HUES64 (cell line): ENCODE measurements around the gene KDM8.

Experiments
- H3K27ac ChIP-seq: 2 replicates; pipeline ENCODE4 v1.7.0; 2013; ENCODE audit warnings: low read depth, low read length, inconsistent platforms
- H3K27me3 ChIP-seq: 2 replicates; pipeline ENCODE4 v1.6.1; 2013; ENCODE audit warnings: mild to moderate bottlenecking, low read length; ENCODE audit not compliant: insufficient read depth
- H3K36me3 ChIP-seq: 2 replicates; pipeline ENCODE4 v1.6.1; 2013; ENCODE audit warnings: mild to moderate bottlenecking, low read length; ENCODE audit not compliant: insufficient read depth
- H3K4me1 ChIP-seq: 2 replicates; pipeline ENCODE4 v1.6.1; 2013; ENCODE audit warnings: mild to moderate bottlenecking, low read length, moderate library complexity; ENCODE audit not compliant: insufficient read depth
- H3K4me3 ChIP-seq: 2 replicates; pipeline ENCODE4 v1.5.1; 2013; ENCODE audit warnings: mild to moderate bottlenecking, low read length, moderate library complexity
- H3K9ac ChIP-seq: 2 replicates; pipeline ENCODE4 v1.6.1; 2013; ENCODE audit warnings: mild to moderate bottlenecking, low read depth, low read length
- H3K9me3 ChIP-seq: 2 replicates; pipeline ENCODE4 v1.6.1; 2013; ENCODE audit warnings: low read depth, low read length; ENCODE audit not compliant: insufficient read depth
- WGBS: fragments of 150-250, 120-280 bp; methylation state at CpG from one replicate; pipeline ENCODE4 v1.1.7; 2013; ENCODE audit warnings: missing lambda C conversion rate; 5-methylcytosine and 5-hydroxymethylcytosine counted together

KDM8 gene

DNA sequence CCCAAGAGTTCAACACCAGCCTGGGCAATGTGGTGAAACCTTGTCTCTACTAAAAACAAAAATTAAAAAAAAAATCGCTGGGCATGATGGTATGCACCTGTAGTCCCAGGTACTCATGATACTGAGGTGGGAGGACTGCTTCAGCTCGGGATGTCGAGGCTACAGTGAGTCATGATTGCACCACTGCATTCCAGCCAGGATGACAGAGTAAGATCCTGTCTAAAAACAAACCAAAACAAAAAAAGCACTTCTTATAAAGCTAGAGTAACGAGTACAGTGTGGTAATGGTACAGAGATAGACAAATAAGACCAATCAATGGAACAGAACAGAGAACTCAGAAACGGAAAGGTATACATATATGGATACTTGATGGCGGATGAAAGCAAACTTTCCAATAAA lies 60.8 kb downstream of the KDM8 start:
- Histone ChIP-seq H3K9me3 (no peaks in the 10 kb centered on the region), H3K4me3 (no peak overlapping the region), H3K27me3 (no peaks in the 10 kb centered on the region), H3K27ac (no peak overlapping the region), H3K4me1 (peaks cover 11% of the 10 kb centered on the region; the same call in 1 of the 2 replicates), H3K9ac (no peak overlapping the region), H3K36me3 (no peaks in the 10 kb centered on the region)
- 84% methylated on average over 6 of the region's 6 CpGs for WGBS

- no peaks in the 10 kb centered on the region for H3K27me3 ChIP-seq
- no peaks in the 10 kb centered on the region for H3K36me3 ChIP-seq
- H3K9me3 ChIP-seq: no peaks in the 10 kb centered on the region
- no peak overlapping the region for H3K27ac ChIP-seq
- no CpG with 5 or more reads among the region's 1 CpG for WGBS
- H3K4me3 ChIP-seq: no peak overlapping the region
- H3K9ac ChIP-seq: no peak overlapping the region
- H3K4me1 ChIP-seq: peaks cover 4% of the 10 kb centered on the region; the same call in 1 of the 2 replicates
Observed at GRCh38 chr16:27265982-27266381, 62.7 kb downstream of the KDM8 start.

- H3K9ac ChIP-seq: no peak overlapping the region
- no peaks in the 10 kb centered on the region for H3K36me3 ChIP-seq
- H3K4me1 ChIP-seq: peaks cover 4% of the 10 kb centered on the region; the same call in 1 of the 2 replicates
- WGBS: 97% methylated on average over 7 of the region's 8 CpGs
- H3K9me3 ChIP-seq: no peaks in the 10 kb centered on the region
- H3K27me3 ChIP-seq: no peaks in the 10 kb centered on the region
- no peak overlapping the region for H3K4me3 ChIP-seq
- no peak overlapping the region for H3K27ac ChIP-seq
Observed at GRCh38 chr16:27267037-27267677, 63.8 kb downstream of the KDM8 start.

GRCh38 chr16:27268376-27269299 lies 65.3 kb downstream of the KDM8 start, which contains the start of gene NSMCE1:
Gene NSMCE1, minus strand, starts transcription at chr16:27268772. Its CDS starts 11,202 bp downstream, at chr16:27257570.
- H3K27ac ChIP-seq: no peak within 1 kb of the TSS
- peak within 1 kb of the TSS; percentile 28; the same call in 1 of the 2 replicates for H3K9ac ChIP-seq
- no peaks in the 10 kb centered on the region for H3K36me3 ChIP-seq
- no peaks in the 10 kb centered on the region for H3K27me3 ChIP-seq
- WGBS: 59% methylated on average over 56 of the region's 58 CpGs
- H3K9me3 ChIP-seq: no peaks in the 10 kb centered on the region
- H3K4me1 ChIP-seq: peaks cover 4% of the 10 kb centered on the region; the same call in 1 of the 2 replicates
- H3K4me3 ChIP-seq: peak within 1 kb of the TSS; percentile 54

DNA sequence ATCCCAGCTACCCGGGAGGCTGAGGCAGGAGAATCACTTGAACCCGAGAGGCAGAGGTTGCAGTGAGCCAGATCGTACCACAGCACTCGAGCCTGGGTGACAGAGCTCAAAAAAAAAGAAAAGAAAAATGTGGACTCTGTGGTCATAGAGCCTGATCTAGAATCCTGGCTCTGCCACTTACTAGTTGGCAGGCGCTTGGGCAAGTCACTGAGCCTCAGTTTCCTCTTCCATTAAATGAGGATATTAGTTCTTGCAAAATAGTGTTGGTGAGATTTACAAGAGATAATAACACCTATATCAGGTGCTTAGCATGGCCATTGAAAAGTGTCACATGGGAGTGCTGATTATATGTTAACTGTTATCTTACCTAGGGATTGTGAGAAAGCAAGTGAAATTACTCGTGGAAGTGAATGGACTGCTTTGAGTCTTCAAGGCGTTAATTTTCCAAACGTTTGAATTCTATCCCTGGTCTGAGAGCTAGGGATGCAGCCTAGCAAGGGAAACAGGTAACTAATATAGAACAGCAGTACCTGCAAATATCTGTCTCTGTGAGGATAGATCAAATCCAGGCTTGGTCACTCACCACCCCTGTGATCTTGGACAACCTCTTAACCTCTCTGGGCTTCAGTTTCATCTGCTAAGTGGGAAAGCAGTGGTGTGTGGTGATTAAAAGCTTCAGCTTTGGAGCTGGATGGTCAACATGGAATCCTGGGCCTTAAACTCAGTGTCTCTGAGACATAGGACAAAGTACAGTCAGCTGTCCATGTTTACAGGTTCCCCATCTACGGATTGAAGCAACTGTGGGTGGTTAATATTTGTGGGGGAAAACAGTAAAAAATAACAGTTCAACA lies 66.2 kb downstream of the KDM8 start:
- Histone ChIP-seq H3K4me3 (no peak overlapping the region), H3K27ac (no peak overlapping the region), H3K36me3 (no peaks in the 10 kb centered on the region), H3K4me1 (peaks cover under 1% of the 10 kb centered on the region; the same call in 1 of the 2 replicates), H3K9ac (no peak overlapping the region), H3K9me3 (no peaks in the 10 kb centered on the region), H3K27me3 (no peaks in the 10 kb centered on the region)
- WGBS: 92% methylated on average over 9 of the region's 9 CpGs

DNA sequence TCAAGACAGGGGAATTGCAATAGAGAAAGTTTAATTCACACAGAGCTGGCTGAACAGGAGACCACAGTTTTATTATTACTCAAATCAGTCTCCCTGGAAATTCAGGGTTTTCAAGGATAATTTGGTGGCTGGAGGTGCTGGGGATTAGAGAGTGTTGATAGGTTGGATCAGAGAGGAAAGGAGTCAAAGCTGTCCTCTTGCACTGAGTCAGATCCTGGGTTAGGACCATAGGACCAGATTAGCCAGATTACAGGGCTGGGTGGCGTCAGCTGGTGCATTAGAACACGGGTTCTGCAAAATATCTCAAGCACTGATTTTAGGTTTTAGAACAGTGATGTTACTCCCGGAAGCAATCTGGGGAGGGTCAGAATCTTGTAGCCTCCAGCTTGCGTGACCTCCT lies 67.0 kb downstream of the KDM8 start:
- Histone ChIP-seq H3K27me3 (no peaks in the 10 kb centered on the region), H3K9me3 (no peaks in the 10 kb centered on the region), H3K9ac (no peak overlapping the region), H3K36me3 (no peaks in the 10 kb centered on the region), H3K4me3 (no peak overlapping the region), H3K4me1 (no peaks in the 10 kb centered on the region), H3K27ac (no peak overlapping the region)
- 95% methylated on average over 4 of the region's 4 CpGs for WGBS
